ENCODE results near the gene C16orf89. TPM values are rescaled to one million over a fixed set of nuclear protein-coding genes. Genes with fewer than 3 reads are reported as not detected.

Gene C16orf89
- total and polyA plus RNA-seq, 2 experiments from 2014 or later = 2.8 to 4.4 TPM

GRCh38 chr16:5046914-5047313 is 18.8 kb downstream of the C16orf89 start:
- TF ChIP-seq CTCF (conservative IDR thresholded peaks at IDR 0.05; ENCODE audit: low read depth in 2 of 2) (0 out of 4 replicates have a peak, but pooled peaks of 1 of the 2 experiments have one; percentile 2), REST (IDR thresholded peaks at IDR 0.05; ENCODE audit: unreplicated experiment) (no peak)
- ATAC-seq (peak; percentile 68), DNase-seq (ENCODE audit: low spot score) (peak; percentile 49)
- no peaks in the 10 kb centered on the region for H3K36me3 Mint-ChIP-seq (ENCODE audit: low read depth)
- H2AFZ ChIP-seq = no peak overlapping the region
- H3K36me3 ChIP-seq (ENCODE audit: insufficient read depth) = no peaks in the 10 kb centered on the region
- no peak overlapping the region for H3K4me3 Mint-ChIP-seq
- no peaks in the 10 kb centered on the region for H3K9me3 Mint-ChIP-seq
- H3K4me1 ChIP-seq (ENCODE audit: insufficient read depth) = peaks cover 4% of the 10 kb centered on the region; the same call in 1 of the 2 replicates
- H4K20me1 ChIP-seq (replicated peaks; ENCODE audit: insufficient read depth) = no peaks in the 10 kb centered on the region
- H3K4me1 Mint-ChIP-seq = peaks cover 9% of the 10 kb centered on the region; the same call in 2 of the 3 replicates
- H3F3A ChIP-seq (replicated peaks; ENCODE audit: low read depth) = 0 out of 2 replicates have a peak, but pooled peaks cover 4% of the 10 kb centered on the region
- no peaks in the 10 kb centered on the region for H3K27me3 ChIP-seq (ENCODE audit: insufficient read depth)
- H3K79me2 ChIP-seq (replicated peaks; ENCODE audit: insufficient read depth) = no peaks in the 10 kb centered on the region
- H3K27ac ChIP-seq (ENCODE audit: low read depth) = no peak overlapping the region
- H3K27ac Mint-ChIP-seq = peak overlapping the region; percentile 54
- peaks cover 8% of the 10 kb centered on the region for H3K27me3 Mint-ChIP-seq (ENCODE audit: insufficient read depth, low read depth, poor library complexity)
- H3K9me2 ChIP-seq (ENCODE audit: insufficient read depth) = no peaks in the 10 kb centered on the region
- no peak overlapping the region for H3K4me3 ChIP-seq
- no peak overlapping the region for H3K4me2 ChIP-seq

- H3K9me3 Mint-ChIP-seq = no peaks in the 10 kb centered on the region
- H3K27me3 Mint-ChIP-seq (ENCODE audit: insufficient read depth, low read depth, poor library complexity) = peaks cover 8% of the 10 kb centered on the region
- Histone ChIP-seq H3K4me1 (ENCODE audit: insufficient read depth) (peaks cover 4% of the 10 kb centered on the region; the same call in 1 of the 2 replicates), H3K79me2 (replicated peaks; ENCODE audit: insufficient read depth) (no peaks in the 10 kb centered on the region), H3K4me2 (no peak overlapping the region), H3K27ac (ENCODE audit: low read depth) (no peak overlapping the region), H3K4me3 (no peak overlapping the region), H3F3A (replicated peaks; ENCODE audit: low read depth) (0 out of 2 replicates have a peak, but pooled peaks cover 4% of the 10 kb centered on the region), H3K9me2 (ENCODE audit: insufficient read depth) (no peaks in the 10 kb centered on the region), H3K36me3 (ENCODE audit: insufficient read depth) (no peaks in the 10 kb centered on the region), H2AFZ (no peak overlapping the region), H3K27me3 (ENCODE audit: insufficient read depth) (no peaks in the 10 kb centered on the region), H4K20me1 (replicated peaks; ENCODE audit: insufficient read depth) (no peaks in the 10 kb centered on the region)
- ATAC-seq (no peak), DNase-seq (ENCODE audit: low spot score) (no peak)
- no peak overlapping the region for H3K4me3 Mint-ChIP-seq
- H3K4me1 Mint-ChIP-seq = peaks cover 9% of the 10 kb centered on the region; the same call in 2 of the 3 replicates
- no peaks in the 10 kb centered on the region for H3K36me3 Mint-ChIP-seq (ENCODE audit: low read depth)
- H3K27ac Mint-ChIP-seq = 0 out of 2 replicates have a peak overlapping the region, but pooled peaks have one; percentile 28
- TF ChIP-seq REST (IDR thresholded peaks at IDR 0.05; ENCODE audit: unreplicated experiment) (no peak), CREB1 (CRISPR knock-in tag; IDR thresholded peaks at IDR 0.05; ENCODE audit: low read depth) (no peak), CTCF (conservative IDR thresholded peaks at IDR 0.05; ENCODE audit: low read depth in 2 of 2) (no peak), EZH2phosphoT487 (IDR thresholded peaks at IDR 0.05; ENCODE audit: unreplicated experiment) (no peak), ZNF114 (CRISPR knock-in tag; IDR thresholded peaks at IDR 0.05) (no peak), NANOG (IDR thresholded peaks at IDR 0.05; ENCODE audit: borderline replicate concordance) (no peak), JUNB (IDR thresholded peaks at IDR 0.05; ENCODE audit: unreplicated experiment) (no peak), STAT1 (IDR thresholded peaks at IDR 0.05; ENCODE audit: unreplicated experiment) (no peak), POLR2AphosphoS5 (IDR thresholded peaks at IDR 0.05; ENCODE audit: low read depth) (no peak), ETS1 (IDR thresholded peaks at IDR 0.05) (no peak)
Observed at GRCh38 chr16:5045499-5046115, 20.1 kb downstream of the C16orf89 start.
